Stimulated activated CD4-positive, alpha-beta T cell treated with anti-CD3 and anti-CD28 coated beads, Interleukin-1b, Interleukin-23, amount 100 ng/mL, for 1 hour (primary cell): ENCODE results near the gene SOD1.
"Not testable (repeated sequence)": the region's sequence is repeated elsewhere in the genome, so short reads cannot be mapped to it uniquely, and the experiment has no call there.

Experiments used
- DNase-seq, 2 donors: peaks; one replicate each; pipeline ENCODE4 v3.0.0-alpha.2; 2020; ENCODE audit warnings: low read depth in 2 of 2

Gene SOD1

GRCh38 chr21:31654821-31655580 lies 4.5 kb upstream of the SOD1 start:
- DNase-seq: not testable (repeated sequence)

- DNase-seq: no peak
Observed at GRCh38 chr21:31656199-31657095, 3.0 kb upstream of the SOD1 start.

- DNase-seq: no peak
Observed at GRCh38 chr21:31658053-31658452, 1.4 kb upstream of the SOD1 start.

GRCh38 chr21:31659286-31659535 lies 282 bp upstream of the SOD1 start:
- DNase-seq: no peak

- DNase-seq: no peak
Observed at GRCh38 chr21:31660259-31660565, 719 bp downstream of the SOD1 start.

GRCh38 chr21:31660591-31660990 lies 1.1 kb downstream of the SOD1 start:
- DNase-seq: no peak

DNA sequence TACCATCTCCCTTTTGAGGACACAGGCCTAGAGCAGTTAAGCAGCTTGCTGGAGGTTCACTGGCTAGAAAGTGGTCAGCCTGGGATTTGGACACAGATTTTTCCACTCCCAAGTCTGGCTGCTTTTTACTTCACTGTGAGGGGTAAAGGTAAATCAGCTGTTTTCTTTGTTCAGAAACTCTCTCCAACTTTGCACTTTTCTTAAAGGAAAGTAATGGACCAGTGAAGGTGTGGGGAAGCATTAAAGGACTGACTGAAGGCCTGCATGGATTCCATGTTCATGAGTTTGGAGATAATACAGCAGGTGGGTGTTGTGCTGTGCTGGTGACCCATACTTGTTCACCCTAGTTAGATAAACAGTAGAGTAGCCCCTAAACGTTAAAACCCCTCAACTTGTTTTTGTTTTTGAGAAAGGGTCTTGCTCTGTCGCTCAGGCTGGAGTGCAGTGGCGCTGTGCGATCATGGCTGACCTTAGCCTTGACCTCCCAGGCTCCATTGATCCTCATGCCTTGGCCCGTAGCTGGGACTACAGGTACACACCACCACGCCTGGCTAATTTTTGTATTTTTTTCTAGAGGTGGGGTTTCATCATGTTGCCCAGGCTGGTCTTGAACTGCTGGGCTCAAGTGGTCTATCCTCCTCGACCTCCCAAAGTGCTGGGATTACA lies 4.2 kb downstream of the SOD1 start:
- DNase-seq: no peak

GRCh38 chr21:31665397-31665796 lies 5.9 kb downstream of the SOD1 start:
- DNase-seq: no peak

DNA sequence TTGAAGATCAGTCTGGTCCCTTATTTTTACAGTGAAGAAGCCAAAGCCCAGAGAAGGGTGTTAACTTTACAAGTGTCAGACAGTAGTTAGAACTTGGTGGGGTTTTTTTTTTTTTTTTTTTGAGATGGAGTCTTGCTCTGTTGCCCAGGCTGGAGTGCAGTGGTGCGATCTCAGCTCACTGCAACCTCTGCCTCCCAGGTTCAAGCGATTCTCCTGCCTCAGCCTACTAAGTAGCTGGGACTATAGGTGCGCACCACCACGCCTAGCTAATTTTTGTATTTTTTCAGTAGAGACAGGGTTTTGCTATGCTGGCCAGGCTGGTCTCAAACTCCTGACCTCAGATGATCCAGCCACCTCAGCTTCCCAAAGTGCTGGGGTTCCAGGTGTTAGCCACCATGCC lies 6.4 kb downstream of the SOD1 start:
- not testable (repeated sequence) for DNase-seq

DNA sequence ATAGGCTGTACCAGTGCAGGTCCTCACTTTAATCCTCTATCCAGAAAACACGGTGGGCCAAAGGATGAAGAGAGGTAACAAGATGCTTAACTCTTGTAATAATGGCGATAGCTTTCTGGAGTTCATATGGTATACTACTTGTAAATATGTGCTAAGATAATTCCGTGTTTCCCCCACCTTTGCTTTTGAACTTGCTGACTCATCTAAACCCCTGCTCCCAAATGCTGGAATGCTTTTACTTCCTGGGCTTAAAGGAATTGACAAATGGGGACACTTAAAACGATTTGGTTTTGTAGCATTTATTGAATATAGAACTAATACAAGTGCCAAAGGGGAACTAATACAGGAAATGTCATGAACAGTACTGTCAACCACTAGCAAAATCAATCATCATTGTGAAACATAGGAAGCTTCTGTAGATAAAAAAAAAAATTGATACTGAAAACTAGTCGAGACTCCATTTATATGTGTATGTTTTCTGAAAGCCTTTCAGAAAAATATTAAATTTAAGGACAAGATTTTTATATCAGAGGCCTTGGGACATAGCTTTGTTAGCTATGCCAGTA lies 7.0 kb downstream of the SOD1 start:
- DNase-seq: no peak

- DNase-seq: no peak
Observed at GRCh38 chr21:31667132-31667531, 7.6 kb downstream of the SOD1 start.

DNA sequence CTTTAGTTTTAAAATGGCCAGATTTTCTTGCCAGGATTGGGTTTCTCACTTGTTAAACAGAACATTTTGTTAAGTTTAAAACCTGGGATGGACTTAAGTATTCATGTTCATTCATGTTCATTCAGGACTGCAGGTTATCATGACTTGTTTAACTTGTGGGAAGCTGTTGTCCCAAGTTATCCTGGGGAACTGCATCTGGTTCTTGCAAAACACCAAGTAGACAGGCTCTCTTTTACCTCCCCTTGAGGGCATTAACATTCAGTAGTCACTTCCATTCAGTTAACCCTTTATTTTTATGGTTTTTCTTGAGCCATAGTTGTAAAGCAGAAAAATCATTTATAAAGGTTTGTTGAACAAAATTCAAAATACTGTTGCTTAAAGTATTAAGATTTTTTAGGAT lies 8.1 kb downstream of the SOD1 start:
- DNase-seq: no peak

- DNase-seq: no peak
Observed at GRCh38 chr21:31668651-31669491, 9.4 kb downstream of the SOD1 start.

DNA sequence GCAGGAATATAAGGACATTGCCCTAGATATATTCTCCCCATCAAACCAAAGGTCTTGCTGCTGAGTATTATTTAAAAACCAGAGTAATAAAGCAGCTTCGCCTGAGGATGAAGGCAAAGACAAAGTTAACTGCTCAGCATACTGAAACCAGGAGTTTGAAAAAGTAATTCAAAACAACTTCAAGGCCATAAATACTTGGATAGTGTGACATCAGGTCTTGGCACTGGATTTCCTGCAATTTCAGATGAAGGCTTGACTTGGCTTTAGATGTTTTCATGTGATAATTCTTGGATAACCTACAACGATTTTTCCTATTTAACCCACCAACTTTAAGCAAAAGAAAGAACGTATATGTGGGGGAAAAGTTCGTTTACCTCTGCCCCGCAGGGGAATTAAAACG lies 10.6 kb downstream of the SOD1 start:
- DNase-seq: no peak

DNA sequence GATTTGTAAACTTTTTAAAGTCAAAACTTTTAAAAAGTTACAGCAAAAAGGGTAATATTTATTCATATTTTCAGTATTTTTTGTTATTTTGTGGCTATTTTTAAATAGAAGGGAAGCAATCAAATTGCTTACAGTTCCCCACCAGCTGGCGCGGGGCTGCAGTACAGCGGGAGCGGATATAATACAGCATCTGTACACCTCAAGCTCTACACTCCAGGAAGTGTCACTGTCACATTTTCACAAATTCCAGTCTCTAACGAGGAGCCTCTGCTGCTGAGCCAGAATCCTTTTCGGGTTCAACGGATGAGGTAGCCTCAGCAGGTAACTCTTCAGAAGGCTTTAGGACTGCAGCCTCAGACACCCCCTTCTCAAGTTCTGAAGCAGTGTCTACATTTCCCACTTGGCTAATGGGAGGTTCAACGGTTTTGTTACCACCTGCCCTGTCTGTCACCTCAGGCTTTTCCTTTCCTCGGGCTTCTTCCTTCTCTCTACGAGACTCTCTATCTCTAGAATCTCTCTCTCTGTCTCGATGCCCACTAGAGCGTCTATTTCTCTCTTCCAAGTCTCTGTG lies 11.7 kb downstream of the SOD1 start:
- DNase-seq: no peak

GRCh38 chr21:31671931-31672330 lies 12.4 kb downstream of the SOD1 start:
- no peak for DNase-seq

GRCh38 chr21:31673321-31673912 lies 13.9 kb downstream of the SOD1 start:
- no peak for DNase-seq

DNA sequence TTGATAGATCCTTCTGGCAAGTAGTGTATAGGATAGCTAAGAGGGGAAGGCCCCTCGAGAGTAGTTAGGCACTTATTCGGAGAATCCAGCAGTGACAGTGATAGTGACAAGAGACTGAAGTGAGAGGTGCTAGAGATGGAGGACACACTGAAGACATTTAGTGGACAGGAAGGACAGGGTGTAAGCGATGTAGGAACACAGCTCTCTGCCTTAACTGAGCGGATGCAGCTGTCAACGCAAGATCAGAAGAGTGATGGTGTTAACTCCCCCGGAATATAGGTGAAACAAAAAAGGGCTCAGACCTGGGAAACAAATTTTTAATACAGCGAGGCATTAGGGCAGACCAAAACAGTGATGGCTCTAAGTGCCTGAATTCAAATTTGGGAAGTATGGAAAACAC lies 15.8 kb downstream of the SOD1 start:
- no peak for DNase-seq

DNA sequence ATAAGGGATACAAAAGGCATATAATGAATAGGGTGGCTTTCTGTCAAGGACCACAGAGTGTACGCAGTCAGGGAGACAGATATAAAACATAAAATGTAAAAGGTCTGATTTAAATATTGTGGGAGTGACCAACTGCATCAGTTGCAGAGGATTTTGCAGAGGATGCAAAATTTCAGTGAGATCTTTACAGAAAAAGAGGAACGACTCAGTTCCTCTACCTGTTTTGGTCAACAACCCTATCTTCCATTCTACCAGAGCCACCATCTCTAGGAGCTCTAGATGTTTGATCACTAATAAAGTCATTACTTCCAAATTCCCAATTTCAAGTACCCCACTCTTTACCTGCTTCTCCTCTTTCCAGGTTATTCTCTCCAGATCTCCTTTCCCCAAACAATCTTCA lies 16.5 kb downstream of the SOD1 start:
- no peak for DNase-seq

- no peak for DNase-seq
Observed at GRCh38 chr21:31677047-31677446, 17.6 kb downstream of the SOD1 start.

- DNase-seq: no peak
Observed at GRCh38 chr21:31678478-31678877, 19.0 kb downstream of the SOD1 start.
